GM21723 (cell line): ENCODE results near the gene PGAP6.
"Not testable (repeated sequence)": the region's sequence is repeated elsewhere in the genome, so short reads cannot be mapped to it uniquely, and the experiment has no call there.

Experiments used
- ATAC-seq: cut with Tn5 transposase; IDR thresholded peaks from one replicate; pipeline ENCODE4 v1.9.1; 2021; ENCODE audit warnings: mild to moderate bottlenecking, moderate library complexity; ENCODE audit not compliant: unreplicated experiment

Gene PGAP6

GRCh38 chr16:368388-369158 is 13.2 kb downstream of the PGAP6 start:
- ATAC-seq, result no peak

GRCh38 chr16:367333-367903 is 14.4 kb downstream of the PGAP6 start:
- ATAC-seq, result no peak

GRCh38 chr16:366476-366875 is 15.3 kb downstream of the PGAP6 start:
- ATAC-seq, result no peak

GRCh38 chr16:364595-365491 is 16.9 kb downstream of the PGAP6 start:
- ATAC-seq, result no peak

- no peak for ATAC-seq
These were observed 17.9 kb downstream of the PGAP6 start for GRCh38 chr16:363766-364490.

GRCh38 chr16:363110-363765 is 18.5 kb downstream of the PGAP6 start:
- ATAC-seq, result no peak

- not testable (repeated sequence) for ATAC-seq
These were observed 19.1 kb downstream of the PGAP6 start for GRCh38 chr16:362702-362999.

GRCh38 chr16:361872-362701 is 19.7 kb downstream of the PGAP6 start:
- no peak for ATAC-seq

GRCh38 chr16:361341-361871 is 20.4 kb downstream of the PGAP6 start:
- ATAC-seq, result no peak

GRCh38 chr16:360698-361336 is 21.0 kb downstream of the PGAP6 start:
- no peak for ATAC-seq

GRCh38 chr16:359871-360697 is 21.7 kb downstream of the PGAP6 start:
- no peak for ATAC-seq

GRCh38 chr16:359067-359763 is 22.6 kb downstream of the PGAP6 start:
- no peak for ATAC-seq

GRCh38 chr16:356741-357140 is 25.0 kb downstream of the PGAP6 start:
- ATAC-seq, result no peak

GRCh38 chr16:354971-355461 is 26.8 kb downstream of the PGAP6 start:
- no peak for ATAC-seq

- no peak for ATAC-seq
These were observed 27.4 kb downstream of the PGAP6 start for GRCh38 chr16:354291-354881.

GRCh38 chr16:353404-354290 is 28.1 kb downstream of the PGAP6 start:
- peak; percentile 12 for ATAC-seq
